Endothelial cell of umbilical vein (primary cell): ENCODE results near the gene C14orf93. TPM values are rescaled to one million over a fixed set of nuclear protein-coding genes. Genes with fewer than 3 reads are reported as not detected.
A peak's percentile ranks its signal among the peaks of the same experiment; 100 is the strongest.

Source experiments
- Bru-seq: library from RNA; stranded (reverse); fragments of 400-500 nt; gene quantifications from one replicate; lab custom pipeline; 2021; lab: Mats Ljungman, UMichigan
- BruChase-seq, 2 experiments: library from RNA; stranded (reverse); fragments of 400-500 nt; gene quantifications; one replicate each; lab custom pipeline; 2021; lab: Mats Ljungman, UMichigan
- BruUV-seq: library from RNA; stranded (reverse); fragments of 400-500 nt; replicated peaks from 2 replicates; lab custom pipeline; 2021; lab: Mats Ljungman, UMichigan
- CTCF ChIA-PET: fragments of 300-600, 350-600 bp; sonication (Branson Sonifier 250); formaldehyde crosslinking; loops from one replicate; lab custom pipeline; 2021; ENCODE audit warnings: antibody characterized with exemption, inconsistent platforms; lab: Charles Lee
- POLR2A ChIA-PET: fragments of 300-600, 350-600 bp; sonication (Branson Sonifier 250); formaldehyde crosslinking; loops from one replicate; lab custom pipeline; 2021; ENCODE audit warnings: antibody characterized with exemption, inconsistent platforms; lab: Charles Lee
- DNase-seq: peaks from one replicate; pipeline ENCODE4 v3.0.0-alpha.2; 2011; ENCODE audit warnings: low read depth, low spot score
- FAIRE-seq: peaks from 2 replicates; lab custom pipeline; 2011; peaks lifted over from hg19 to GRCh38; lab: Jason Lieb, UNC
- H2AFZ ChIP-seq: 2 replicates; pipeline ENCODE4 v1.6.0; 2012; ENCODE audit warnings: low read depth, low read length, control low read depth, inconsistent platforms
- H3K27ac ChIP-seq: 2 replicates; pipeline ENCODE4 v1.5.1; 2011; ENCODE audit warnings: low read depth, mild to moderate bottlenecking, control low read depth, low read length, moderate library complexity; ENCODE audit not compliant: insufficient read depth
- H3K27me3 ChIP-seq, 2 experiments: 2 replicates each; pipeline versions ENCODE4 v1.6.0 to v1.6.1; 2011; ENCODE audit warnings: low read length in 2 of 2, mixed read lengths in 1 of 2; ENCODE audit not compliant: control insufficient read depth in 2 of 2, insufficient read depth in 2 of 2
- H3K36me3 ChIP-seq, 2 experiments: 2 replicates in 1 of 2; 3 replicates in 1 of 2; pipeline ENCODE4 v1.5.1; 2011; ENCODE audit warnings: low read length in 2 of 2, mild to moderate bottlenecking in 1 of 2, moderate library complexity in 1 of 2; ENCODE audit not compliant: control insufficient read depth in 2 of 2, insufficient read depth in 2 of 2; ENCODE audit errors: extremely low read depth in 1 of 2
- H3K4me1 ChIP-seq: 3 replicates; pipeline ENCODE4 v1.5.1; 2011; ENCODE audit warnings: mild to moderate bottlenecking, low read length; ENCODE audit not compliant: control insufficient read depth, insufficient read depth; ENCODE audit errors: extremely low read depth
- H3K4me2 ChIP-seq: 2 replicates; pipeline ENCODE4 v1.6.1; 2011; ENCODE audit warnings: low read length, control low read depth, mixed read lengths; ENCODE audit not compliant: insufficient read depth
- H3K4me3 ChIP-seq, 3 experiments: fragments of 200-600 bp in 1 of 3; sonication (generic), shearing (Covaris generic) in 1 of 3; replicated peaks in 1 of 3; 2 replicates each; pipeline ENCODE4 v1.5.1; 2011 to 2016; ENCODE audit warnings: control low read depth in 3 of 3, low read length in 3 of 3, mild to moderate bottlenecking in 2 of 3, inconsistent platforms in 1 of 3, low read depth in 1 of 3, moderate library complexity in 1 of 3; ENCODE audit not compliant: insufficient read depth in 1 of 3
- H3K79me2 ChIP-seq: 2 replicates; pipeline ENCODE4 v1.6.0; 2012; ENCODE audit warnings: low read length, inconsistent platforms; ENCODE audit not compliant: control insufficient read depth, insufficient read depth
- H3K9ac ChIP-seq: replicated peaks from 2 replicates; pipeline ENCODE3; 2011; ENCODE audit warnings: low read length, control low read depth; ENCODE audit not compliant: insufficient read depth; ENCODE audit errors: extremely low read depth
- H3K9me1 ChIP-seq: replicated peaks from 3 replicates; pipeline ENCODE4 v1.6.0; 2011; ENCODE audit warnings: mild to moderate bottlenecking, low read length; ENCODE audit not compliant: control insufficient read depth, insufficient read depth; ENCODE audit errors: extremely low read depth
- H3K9me3 ChIP-seq: replicated peaks from 2 replicates; pipeline ENCODE4 v1.5.1; 2012; ENCODE audit warnings: low read length, inconsistent platforms; ENCODE audit not compliant: control insufficient read depth, insufficient read depth
- H4K20me1 ChIP-seq: replicated peaks from 2 replicates; pipeline ENCODE3; 2011; ENCODE audit warnings: mild to moderate bottlenecking, low read length; ENCODE audit not compliant: control insufficient read depth, insufficient read depth; ENCODE audit errors: extremely low read depth
- CTCF ChIP-seq, 2 donors: IDR thresholded peaks; 1 replicate in 1 of 2; 2 replicates in 1 of 2; pipeline ENCODE4 v1.5.1; 2011; ENCODE audit warnings: low read length in 2 of 2, mild to moderate bottlenecking in 2 of 2, moderate library complexity in 2 of 2, control low read depth in 1 of 2, inconsistent platforms in 1 of 2, low read depth in 1 of 2; ENCODE audit not compliant: insufficient read depth in 1 of 2; ENCODE audit errors: extremely low read depth in 1 of 2
- EZH2 ChIP-seq: IDR thresholded peaks from 2 replicates; pipeline ENCODE4 v1.6.1; 2012; ENCODE audit warnings: borderline replicate concordance, low read depth, mild to moderate bottlenecking, moderate library complexity, low read length, inconsistent platforms; ENCODE audit not compliant: severe bottlenecking
- FOS ChIP-seq: IDR thresholded peaks from 2 replicates; pipeline ENCODE4 v1.6.1; 2011; ENCODE audit warnings: mild to moderate bottlenecking, low read length, moderate library complexity, borderline replicate concordance; ENCODE audit not compliant: insufficient read depth
- GATA2 ChIP-seq: IDR thresholded peaks from 2 replicates; pipeline ENCODE4 v1.7.0; 2011; ENCODE audit warnings: low read depth, mild to moderate bottlenecking, moderate library complexity, mixed read lengths, low read length; ENCODE audit not compliant: insufficient read length, insufficient read depth
- MAX ChIP-seq: IDR thresholded peaks from 2 replicates; pipeline ENCODE4 v1.6.1; 2011; ENCODE audit not compliant: insufficient read depth, insufficient read length
- MYC ChIP-seq: IDR thresholded peaks from one replicate; pipeline ENCODE4 v1.6.1; 2011; ENCODE audit warnings: mild to moderate bottlenecking, low read depth, low read length
- POLR2A ChIP-seq: IDR thresholded peaks from 2 replicates; pipeline ENCODE4 v1.6.1; 2012; ENCODE audit warnings: low read depth, mild to moderate bottlenecking, control low read depth, low read length
- POLR2AphosphoS5 ChIP-seq: IDR thresholded peaks from 2 replicates; pipeline ENCODE4 v1.6.1; 2012; ENCODE audit warnings: low read depth, mild to moderate bottlenecking, control low read depth, low read length, moderate library complexity; ENCODE audit not compliant: insufficient read depth
- dilution Hi-C: fragments of 300-500 bp; cut with MboI; formaldehyde crosslinking; loops from one replicate; pipeline ENCODE4 v1.15.0; 2019; ENCODE audit warnings: low sequenced_read_pairs; ENCODE audit not compliant: extremely low pct_ligation_motif_present
- intact Hi-C: fragments of 100-400 bp; cut with micrococcal nuclease; formaldehyde crosslinking; loops from one replicate; pipeline ENCODE4 v1.10.0; 2022
- long read RNA-seq: library from polyadenylated mRNA; stranded (forward); transcript quantifications from one replicate; pipeline ENCODE4 v2.0.0, GENCODE V29; 2021
- polyA minus RNA-seq, 3 experiments: library from RNA; depleted of rRNA, polyadenylated mRNA; stranded (reverse); fragments of >200 nt; gene quantifications; 1 replicate in 1 of 3; 2 replicates in 2 of 3; pipeline ENCODE4 v1.2.3, GENCODE V29; 2011
- polyA plus RNA-seq, 4 experiments: library from polyadenylated mRNA; depleted of rRNA in 3 of 4; stranded (reverse) in 3 of 4; unstranded in 1 of 4; fragments of >200 nt; gene quantifications; 2 replicates each; pipeline versions ENCODE4 v1.2.1 to v1.2.3, GENCODE V29; 2011 to 2012; ENCODE audit warnings: missing spikeins in 1 of 4
- total RNA-seq: library from RNA; stranded (reverse); gene quantifications from 2 replicates; pipeline ENCODE4 v1.2.3, GENCODE V29; 2021

C14orf93 gene
- total RNA-seq, result 5.4 and 7.1 TPM in 2 replicates
- 9.2 and 10.0 TPM in 2 replicates for polyA plus RNA-seq
- polyA plus RNA-seq (2011; cell fraction: cytosol; rRNA removed), result 9.5 and 10.0 TPM in 2 replicates
- 11.5 and 18.1 TPM in 2 replicates for polyA plus RNA-seq (2011; cell fraction: nucleus; rRNA removed)
- polyA plus RNA-seq (2012), result 5.9 and 6.8 TPM in 2 replicates
- 16.4 and 19.1 TPM in 2 replicates for polyA minus RNA-seq
- 5.2 TPM for polyA minus RNA-seq (2011; cell fraction: cytosol; rRNA and poly(A)+ RNA removed)
- 5.0 and 6.1 TPM in 2 replicates for polyA minus RNA-seq (2011; cell fraction: nucleus; rRNA and poly(A)+ RNA removed)
- percentile 53 among the genes with signal in this experiment for Bru-seq, nascent RNA
- BruChase-seq, experiment 1, labeled RNA remaining after a 6-hour chase, result percentile 49 among the genes with signal in this experiment
- BruChase-seq, experiment 2, labeled RNA remaining after a 2-hour chase, result percentile 45 among the genes with signal in this experiment
- long read RNA-seq, transcript C14orf93-201 (7 exons, 3,354 nt), result major isoform, 7 of 14 reads
- long read RNA-seq, partial matches to known transcripts, result 1 of 14 reads
- long read RNA-seq, other reads (novel, unspliced or antisense), result 5 of 14 reads

- Histone ChIP-seq H4K20me1 (no peaks in the 10 kb centered on the region), H3K4me3 (peak within 1 kb of the TSS; percentile 8 to 73 (median 57)), H3K27ac (peak within 1 kb of the TSS; percentile 44), H3K4me2 (peak within 1 kb of the TSS; percentile 79), H3K9ac (peak within 1 kb of the TSS; percentile 59), H2AFZ (peak within 1 kb of the TSS; percentile 96), H3K9me3 (no peaks in the 10 kb centered on the region), H3K36me3 (no peaks in the 10 kb centered on the region), H3K27me3 (no peaks in the 10 kb centered on the region), H3K9me1 (no peaks in the 10 kb centered on the region), H3K79me2 (no peaks in the 10 kb centered on the region), H3K4me1 (peaks cover 29% of the 10 kb centered on the region)
- DNase-seq (peak; percentile 58), FAIRE-seq (peak; percentile 70)
- TF ChIP-seq POLR2A (peak; percentile 68), CTCF (IDR thresholded peaks at IDR 0.05; ENCODE audit: extremely low read depth in 1 of 2, insufficient read depth in 1 of 2, low read depth in 1 of 2, low read length in 2 of 2) (no peak), FOS (no peak), POLR2AphosphoS5 (peak; percentile 63), EZH2 (no peak), GATA2 (no peak), MAX (no peak), MYC (no peak)
- dilution Hi-C loops (no loop called here), intact Hi-C loops (no loop called here)
- CTCF ChIA-PET, result interaction anchor here (0.7 to 5.5 kb wide), 4 partner anchors 15 to 46 kb away, joined by 3 to 27 read pairs (median 10); no protein-coding TSS in a partner anchor
- POLR2A ChIA-PET, result no interaction called here
- BruUV-seq, result no TSS peak
Observed at GRCh38 chr14:23009939-23010726, at the start of gene C14orf93. Gene C14orf93 (minus strand): TSS chr14:23010143. CDS start chr14:22999023, 11,120 bp downstream.
